HCT116 (cell line): Measurements from ENCODE around the gene NUCB1.

ENCODE experiments used
- CBX3 ChIP-seq: IDR thresholded peaks from 2 replicates; pipeline ENCODE4 v1.6.1; 2012; ENCODE audit warnings: low read depth
- CTCF ChIP-seq, 3 experiments: fragments of 200-600 bp in 1 of 3; sonication (generic) in 1 of 3; IDR thresholded peaks in 2 of 3; conservative IDR thresholded peaks in 1 of 3; 2 replicates each; pipeline ENCODE4 v1.5.1; 2012 to 2017; ENCODE audit warnings: low read depth in 2 of 3, low read length in 2 of 3, antibody characterized with exemption in 1 of 3, borderline replicate concordance in 1 of 3, control low read depth in 1 of 3, mild to moderate bottlenecking in 1 of 3, mixed read lengths in 1 of 3, mixed run types in 1 of 3, moderate library complexity in 1 of 3; ENCODE audit not compliant: insufficient read depth in 1 of 3
- POLR2A ChIP-seq: IDR thresholded peaks from 2 replicates; pipeline ENCODE4 v1.7.0; 2011; ENCODE audit warnings: borderline replicate concordance; ENCODE audit not compliant: insufficient read depth, insufficient read length; ENCODE audit errors: extremely low read depth
- ZBTB33 ChIP-seq: IDR thresholded peaks from 2 replicates; pipeline ENCODE4 v1.6.1; 2011; ENCODE audit warnings: mild to moderate bottlenecking, low read length, moderate library complexity; ENCODE audit not compliant: insufficient replicate concordance; ENCODE audit errors: extremely low read depth

DNA sequence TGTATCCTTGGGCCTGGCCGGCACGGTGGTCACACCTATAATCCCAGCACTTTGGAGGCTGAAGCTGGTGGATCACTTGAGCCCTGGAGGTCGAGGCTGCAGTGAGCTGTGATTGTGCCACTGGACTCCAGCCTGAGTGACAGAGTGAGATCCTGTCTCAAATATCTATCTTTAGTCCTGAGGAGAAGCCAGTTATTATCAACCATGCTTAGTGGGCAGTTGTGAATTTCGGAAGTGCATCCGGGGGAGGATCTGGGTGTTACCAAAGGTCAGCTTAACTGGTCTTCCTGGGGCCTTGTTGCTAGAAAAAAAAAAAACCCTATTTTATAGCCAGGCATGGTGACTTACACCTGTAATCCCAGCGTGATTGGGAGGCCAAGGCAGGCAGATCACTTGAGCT lies 43.0 kb downstream of the NUCB1 start:
- no peak for TF ChIP-seq ZBTB33
- TF ChIP-seq CBX3: no peak
- TF ChIP-seq POLR2A: no peak
- TF ChIP-seq CTCF (IDR thresholded peaks at IDR 0.05 in 2 of 3, conservative IDR thresholded peaks at IDR 0.05 in 1 of 3; ENCODE audit: borderline replicate concordance in 1 of 3, insufficient read depth in 1 of 3, low read depth in 2 of 3, low read length in 2 of 3): no peak
